NCI-H1436 (cell line): ENCODE data around the gene NEDD4L.
"Not testable (repeated sequence)": the region's sequence is repeated elsewhere in the genome, so short reads cannot be mapped to it uniquely, and the experiment has no call there.

Source experiments
- DNase-seq: peaks from one replicate; lab custom pipeline; 2025; lab: John Stamatoyannopoulos, UW

The NEDD4L gene

DNA sequence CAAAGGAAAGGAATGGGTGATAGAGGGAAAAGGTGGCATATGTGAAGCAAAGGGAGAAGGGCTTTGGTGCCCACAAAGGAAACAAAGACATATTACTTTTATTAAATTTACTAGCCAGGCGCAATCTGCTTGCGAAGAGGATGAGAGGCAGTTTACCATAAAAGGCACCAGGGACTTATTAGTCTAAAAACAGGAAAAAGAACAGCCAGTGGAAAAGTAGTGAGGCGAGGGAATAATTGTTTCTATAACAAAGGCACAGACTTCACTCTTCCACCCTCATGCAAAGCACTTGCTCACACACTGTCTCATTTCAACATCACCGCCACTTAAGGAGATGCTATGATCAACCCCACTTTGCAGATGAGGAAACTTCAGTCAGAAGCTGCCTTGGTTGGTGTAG is 374.3 kb downstream of the NEDD4L start:
- no peak for DNase-seq

DNA sequence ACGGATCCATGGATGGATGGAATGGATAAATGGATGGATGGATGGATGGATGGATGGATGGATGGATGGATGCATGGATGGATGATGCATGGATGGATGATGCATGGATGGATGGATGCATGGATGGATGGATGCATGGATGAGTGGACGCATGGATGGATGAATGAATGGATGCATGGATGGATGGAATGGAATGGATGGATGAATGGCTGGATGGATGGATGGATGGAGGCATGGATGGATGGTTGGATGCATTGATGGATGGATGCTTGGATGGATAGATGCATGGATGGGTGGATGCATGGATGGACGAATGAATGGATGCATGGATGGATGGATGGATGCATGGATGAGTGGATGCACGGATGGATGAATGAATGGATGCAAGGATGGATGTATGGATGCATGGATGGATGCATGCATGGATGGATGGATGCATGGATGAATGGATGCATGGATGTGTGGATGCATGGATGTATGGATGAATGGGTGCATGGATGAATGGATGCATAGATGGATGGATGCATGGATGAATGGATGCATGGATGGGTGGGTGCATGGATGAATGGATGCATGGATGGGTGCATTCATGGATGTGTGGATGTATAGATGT is 375.7 kb downstream of the NEDD4L start:
- no peak for DNase-seq

DNA sequence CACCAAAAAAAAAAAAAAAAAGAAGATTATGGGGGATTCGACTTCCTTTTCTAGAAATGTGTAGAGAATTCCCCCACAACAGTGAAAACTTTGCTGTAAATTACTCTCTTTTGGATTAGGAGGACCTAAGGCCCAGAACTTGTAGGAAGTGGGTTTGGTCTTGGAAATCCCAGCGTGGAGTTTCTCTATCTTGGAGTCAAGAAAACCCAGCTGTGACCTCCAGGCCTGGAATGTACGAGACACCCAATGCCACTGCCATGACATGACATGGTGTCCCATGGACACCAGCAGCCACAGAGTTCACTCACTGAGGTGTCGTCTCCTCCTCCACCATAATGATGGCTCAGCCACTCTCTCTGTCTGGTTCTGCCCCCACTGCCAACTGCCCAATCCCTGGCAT is 382.6 kb downstream of the NEDD4L start:
- no peak for DNase-seq

GRCh38 chr18:58427321-58427720 is 383.3 kb downstream of the NEDD4L start:
- DNase-seq: no peak

GRCh38 chr18:58429442-58429841 is 385.4 kb downstream of the NEDD4L start:
- no peak for DNase-seq

DNA sequence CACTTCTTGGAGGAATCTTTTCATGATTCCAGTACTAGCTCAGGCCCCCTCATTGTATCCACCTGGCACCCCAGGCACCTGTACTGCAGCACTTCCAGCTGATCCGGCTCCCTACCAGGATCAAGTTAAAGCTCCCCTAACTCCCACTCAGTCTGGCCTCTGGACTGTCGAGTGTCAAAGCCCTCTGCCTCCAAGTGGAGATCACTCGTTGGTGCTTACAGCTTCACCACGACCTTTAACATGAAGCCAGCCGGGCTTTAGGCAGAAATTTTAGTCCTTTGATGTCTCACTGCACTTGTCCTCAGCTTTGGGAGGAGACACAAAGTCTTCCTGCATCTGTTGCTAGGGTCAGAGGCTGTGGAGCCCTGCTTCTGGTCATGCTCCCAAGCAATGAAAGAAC is 387.2 kb downstream of the NEDD4L start:
- no peak for DNase-seq

GRCh38 chr18:58432050-58432727 is 388.2 kb downstream of the NEDD4L start:
- no peak for DNase-seq

DNA sequence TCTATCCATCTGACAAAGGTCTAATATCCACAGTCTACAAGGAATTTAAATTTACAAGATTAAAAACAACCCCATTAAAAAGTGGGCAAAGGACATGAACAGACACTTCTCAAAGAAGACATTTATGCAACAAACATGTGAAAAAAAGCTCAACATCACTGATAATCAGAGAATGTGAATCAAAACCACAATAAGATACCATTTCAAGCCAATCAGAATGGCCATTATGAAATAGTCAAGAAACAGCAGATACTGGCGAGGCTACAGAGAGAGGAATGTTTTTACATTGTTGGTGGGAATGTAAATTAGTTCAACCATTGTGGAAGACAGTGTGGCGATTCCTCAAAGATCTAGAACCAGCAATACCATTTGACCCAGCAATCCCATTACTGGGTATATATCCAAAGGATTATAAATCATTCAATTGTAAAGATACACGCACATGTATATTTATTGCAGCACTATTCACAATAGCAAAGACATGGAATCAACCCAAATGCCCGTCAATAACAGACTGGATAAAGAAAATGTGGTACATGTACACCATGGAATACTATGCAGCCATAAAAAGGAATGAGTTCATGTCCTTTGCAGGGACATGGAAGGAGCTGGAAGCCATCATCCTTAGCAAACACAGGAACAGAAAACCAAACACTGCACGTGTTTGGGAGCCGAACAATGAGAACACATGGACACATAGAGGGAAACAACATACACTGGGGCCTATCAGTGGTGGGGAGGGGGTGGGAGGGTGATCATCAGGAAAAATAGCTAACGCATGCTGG is 391.4 kb downstream of the NEDD4L start:
- DNase-seq: not testable (repeated sequence)

DNA sequence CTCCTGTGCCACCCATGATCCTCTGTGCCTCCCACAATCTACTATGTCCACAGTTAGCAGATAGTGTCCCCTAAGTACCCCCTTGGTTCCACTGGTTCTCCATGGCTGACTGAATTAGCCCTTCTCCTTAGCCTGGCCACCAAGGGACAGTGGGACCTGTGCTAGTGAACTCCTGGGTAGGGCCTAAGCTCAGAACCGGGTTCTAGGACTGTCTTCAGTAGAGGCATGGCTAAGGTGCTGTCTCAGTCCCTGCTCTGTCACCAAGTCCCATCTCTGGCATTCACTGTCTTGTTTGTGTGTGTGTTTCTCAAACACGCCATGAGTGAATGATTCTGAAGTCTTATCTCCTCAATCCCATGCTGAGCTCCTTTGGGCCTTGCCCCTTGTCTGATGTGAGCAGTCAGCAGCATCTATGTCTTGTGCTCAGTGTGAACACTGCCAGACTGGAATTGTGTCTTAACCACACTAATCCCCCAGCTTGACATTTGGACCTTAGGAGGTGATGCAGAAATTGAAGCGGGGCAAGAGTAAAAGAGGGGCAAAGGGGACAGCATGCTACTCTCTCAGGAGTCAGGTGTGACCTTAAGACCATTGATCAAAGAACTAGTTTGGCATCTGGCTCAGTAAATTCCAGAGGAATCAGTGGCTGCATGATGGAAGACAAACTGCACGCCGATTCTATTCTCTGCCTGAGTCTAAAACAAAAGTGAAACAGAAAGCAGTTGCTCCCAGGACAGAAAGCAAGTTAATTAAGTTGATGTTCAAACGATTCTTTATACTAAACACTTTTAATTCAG is 394.3 kb downstream of the NEDD4L start:
- no peak for DNase-seq

GRCh38 chr18:58438958-58439300 is 394.9 kb downstream of the NEDD4L start:
- DNase-seq: no peak

DNA sequence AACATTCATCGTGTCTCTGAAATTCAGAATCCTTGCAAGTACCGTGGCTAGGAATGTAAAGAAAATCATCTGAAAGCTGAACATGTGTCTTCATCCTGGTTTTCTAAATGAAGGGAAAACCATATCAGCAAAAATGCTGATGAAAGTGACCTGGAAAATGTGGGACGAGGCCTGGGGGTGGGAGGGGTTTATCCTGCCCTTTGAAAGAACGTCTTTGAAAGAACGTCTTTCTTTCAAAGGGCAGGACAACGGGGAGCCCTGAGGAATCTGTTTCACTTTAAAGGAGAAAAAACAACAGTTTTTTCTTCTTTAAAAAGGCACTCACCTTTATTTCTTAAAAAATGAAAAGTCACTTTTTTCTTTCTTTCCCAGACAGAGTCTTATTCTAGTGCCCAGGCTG is 399.6 kb downstream of the NEDD4L start:
- no peak for DNase-seq

GRCh38 chr18:58446391-58447060 is 402.5 kb downstream of the NEDD4L start:
- no peak for DNase-seq

DNA sequence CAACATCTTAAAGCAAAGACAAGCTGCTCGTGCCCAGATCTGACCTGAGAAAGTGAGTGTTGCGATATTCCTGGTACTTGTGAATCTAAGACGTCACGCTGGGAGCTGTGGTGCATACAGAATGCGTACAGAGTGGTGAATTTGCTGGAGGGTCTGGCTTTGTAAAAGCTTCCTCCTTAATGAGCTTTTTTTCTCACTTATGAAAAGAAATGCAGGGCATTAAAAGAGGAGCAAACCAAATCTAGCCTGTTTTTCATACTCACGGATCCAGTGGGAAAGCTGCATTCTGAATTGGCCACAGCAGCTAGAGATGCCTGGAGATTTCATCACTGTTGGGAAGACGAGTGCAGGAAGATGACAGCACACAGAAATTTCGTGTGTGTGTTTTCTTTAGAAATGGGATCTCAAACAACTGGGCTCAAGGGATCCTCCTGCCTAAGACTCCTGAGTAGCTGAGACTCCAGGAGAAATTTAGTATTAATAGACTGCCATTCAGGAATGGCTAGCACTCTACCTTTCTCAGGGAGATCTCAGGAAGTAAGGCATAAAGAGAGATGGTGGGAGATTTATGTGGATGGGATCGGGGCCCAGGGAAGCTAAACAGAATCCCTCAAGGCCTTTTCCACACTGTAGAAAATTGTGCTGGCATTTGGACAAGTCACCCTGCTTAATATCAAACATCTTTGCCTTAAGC is 403.5 kb downstream of the NEDD4L start:
- no peak for DNase-seq

GRCh38 chr18:58449464-58449863 is 405.4 kb downstream of the NEDD4L start:
- no peak for DNase-seq
